Mesenchymal stem cell (in vitro differentiated cells and primary cell): ENCODE data around the gene PPP1R14B.
A peak's percentile ranks its signal among the peaks of the same experiment; 100 is the strongest.

Experiments
- DNase-seq: peaks from one replicate; pipeline ENCODE4 v3.0.0-alpha.2; 2013
- H2AFZ ChIP-seq: one replicate; pipeline ENCODE4 v1.6.1; 2013; ENCODE audit warnings: low read depth, mild to moderate bottlenecking, control low read depth, inconsistent platforms, low read length, moderate library complexity
- H2AK5ac ChIP-seq: 2 replicates; pipeline ENCODE4 v1.6.1; 2013; ENCODE audit warnings: low read length, moderate library complexity, mild to moderate bottlenecking, inconsistent platforms; ENCODE audit not compliant: severe bottlenecking
- H2BK120ac ChIP-seq: one replicate; pipeline ENCODE4 v1.6.1; 2013; ENCODE audit warnings: low read depth, mild to moderate bottlenecking, inconsistent platforms, low read length, moderate library complexity
- H2BK12ac ChIP-seq, 2 experiments: one replicate each; pipeline ENCODE4 v1.6.1; 2013; ENCODE audit warnings: inconsistent platforms in 2 of 2, low read length in 2 of 2, mild to moderate bottlenecking in 2 of 2, moderate library complexity in 2 of 2, control low read depth in 1 of 2
- H2BK15ac ChIP-seq: one replicate; pipeline ENCODE4 v1.6.1; 2013; ENCODE audit warnings: mild to moderate bottlenecking, low read depth, inconsistent platforms; ENCODE audit not compliant: poor library complexity, severe bottlenecking
- H2BK5ac ChIP-seq: 2 replicates; pipeline ENCODE4 v1.6.1; 2013; ENCODE audit warnings: low read depth, mild to moderate bottlenecking, low read length, control low read depth, inconsistent platforms; ENCODE audit not compliant: poor library complexity, severe bottlenecking
- H3K14ac ChIP-seq, 2 experiments: one replicate each; pipeline ENCODE4 v1.6.1; 2013; ENCODE audit warnings: inconsistent platforms in 2 of 2, low read length in 2 of 2, control low read depth in 1 of 2, mild to moderate bottlenecking in 1 of 2, moderate library complexity in 1 of 2
- H3K18ac ChIP-seq, 2 experiments: one replicate each; pipeline ENCODE4 v1.6.1; 2013; ENCODE audit warnings: inconsistent platforms in 2 of 2, low read length in 2 of 2, control low read depth in 1 of 2, low read depth in 1 of 2, mild to moderate bottlenecking in 1 of 2
- H3K23ac ChIP-seq, 2 experiments: one replicate each; pipeline ENCODE4 v1.6.1; 2013; ENCODE audit warnings: inconsistent platforms in 2 of 2, low read length in 2 of 2, mild to moderate bottlenecking in 2 of 2, moderate library complexity in 2 of 2, control low read depth in 1 of 2
- H3K27ac ChIP-seq: 2 replicates; pipeline ENCODE4 v1.5.1; 2013; ENCODE audit warnings: mild to moderate bottlenecking, moderate library complexity, low read length, control low read depth, inconsistent platforms; ENCODE audit not compliant: poor library complexity, severe bottlenecking
- H3K27me3 ChIP-seq, 2 experiments: 2 replicates each; pipeline versions ENCODE4 v1.6.1 to v1.7.0; 2013; ENCODE audit warnings: low read length in 2 of 2, mild to moderate bottlenecking in 2 of 2, moderate library complexity in 2 of 2, control low read depth in 1 of 2, inconsistent platforms in 1 of 2; ENCODE audit not compliant: control insufficient read depth in 1 of 2, insufficient read depth in 1 of 2
- H3K36me3 ChIP-seq, 2 experiments: 2 replicates each; pipeline versions ENCODE4 v1.6.1 to v1.7.0; 2013; ENCODE audit warnings: low read length in 2 of 2, control low read depth in 1 of 2, inconsistent platforms in 1 of 2, low read depth in 1 of 2, mild to moderate bottlenecking in 1 of 2; ENCODE audit not compliant: insufficient read depth in 2 of 2, control insufficient read depth in 1 of 2
- H3K4ac ChIP-seq, 2 experiments: one replicate each; pipeline ENCODE4 v1.6.1; 2013; ENCODE audit warnings: inconsistent platforms in 2 of 2, low read length in 2 of 2, mild to moderate bottlenecking in 2 of 2, moderate library complexity in 2 of 2, control low read depth in 1 of 2, low read depth in 1 of 2
- H3K4me1 ChIP-seq: 2 replicates; pipeline ENCODE4 v1.6.1; 2013; ENCODE audit warnings: low read depth, low read length, control low read depth; ENCODE audit not compliant: control insufficient read depth, insufficient read depth
- H3K4me2 ChIP-seq: 2 replicates; pipeline ENCODE4 v1.6.1; 2013; ENCODE audit warnings: low read length, mild to moderate bottlenecking, inconsistent platforms; ENCODE audit not compliant: poor library complexity, severe bottlenecking
- H3K4me3 ChIP-seq, 2 experiments: 2 replicates each; pipeline versions ENCODE4 v1.5.1 to v1.7.0; 2013; ENCODE audit warnings: low read length in 2 of 2, mild to moderate bottlenecking in 2 of 2, control low read depth in 1 of 2, low read depth in 1 of 2; ENCODE audit not compliant: insufficient read depth in 1 of 2
- H3K79me1 ChIP-seq: replicated peaks from 2 replicates; pipeline ENCODE4 v1.6.1; 2013; ENCODE audit warnings: mild to moderate bottlenecking, control low read depth, low read length, inconsistent platforms; ENCODE audit not compliant: poor library complexity, severe bottlenecking
- H3K9ac ChIP-seq: 2 replicates; pipeline ENCODE4 v1.7.0; 2013; ENCODE audit warnings: mild to moderate bottlenecking, low read length, moderate library complexity
- H3K9me3 ChIP-seq: 2 replicates; pipeline ENCODE4 v1.7.0; 2013; ENCODE audit warnings: mild to moderate bottlenecking, low read length; ENCODE audit not compliant: control insufficient read depth
- H4K8ac ChIP-seq: one replicate; pipeline ENCODE4 v1.6.1; 2013; ENCODE audit warnings: inconsistent platforms, mild to moderate bottlenecking, low read length, moderate library complexity
- H4K91ac ChIP-seq: one replicate; pipeline ENCODE4 v1.6.1; 2013; ENCODE audit warnings: mild to moderate bottlenecking, low read length, inconsistent platforms
- WGBS: methylation state at CpG from one replicate; pipeline ENCODE4 v1.1.7; 2013; ENCODE audit warnings: mixed read lengths; 5-methylcytosine and 5-hydroxymethylcytosine counted together

PPP1R14B gene

DNA sequence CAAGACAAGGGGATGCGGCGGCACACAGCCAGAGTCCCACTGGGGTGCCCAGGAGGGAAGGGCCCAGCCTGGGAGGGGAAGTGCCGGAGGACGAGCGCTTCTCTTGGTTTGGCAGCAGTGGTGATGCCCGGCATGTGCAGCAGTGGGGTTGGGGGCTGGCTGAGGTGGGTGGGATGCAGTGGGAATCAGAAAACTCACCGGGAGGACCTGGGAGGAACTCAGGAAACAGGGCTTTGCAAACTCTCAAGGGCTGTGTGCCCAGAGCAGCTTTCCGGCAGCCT, 37.2 kb downstream of the PPP1R14B start:
- Histone ChIP-seq H3K27ac (no peak overlapping the region), H2BK15ac (no peak overlapping the region), H3K4me1 (peaks cover 27% of the 10 kb centered on the region), H2BK120ac (no peak overlapping the region), H3K79me1 (peaks cover 12% of the 10 kb centered on the region), H2BK12ac (no peak overlapping the region), H3K4me2 (no peak overlapping the region), H3K23ac (no peak overlapping the region), H3K27me3 (no peaks in the 10 kb centered on the region), H4K8ac (no peak overlapping the region), H2AK5ac (no peak overlapping the region), H3K9ac (no peak overlapping the region), H3K14ac (no peak overlapping the region), H3K9me3 (no peaks in the 10 kb centered on the region), H3K4ac (no peak overlapping the region), H3K18ac (no peak overlapping the region), H4K91ac (no peak overlapping the region), H3K4me3 (no peak overlapping the region), H2BK5ac (no peak overlapping the region), H3K36me3 (peaks cover 27 to 55% of the 10 kb centered on the region in 2 experiments), H2AFZ (no peak overlapping the region)
- 93% methylated on average over 8 of the region's 8 CpGs for WGBS
- DNase-seq = no peak

DNA sequence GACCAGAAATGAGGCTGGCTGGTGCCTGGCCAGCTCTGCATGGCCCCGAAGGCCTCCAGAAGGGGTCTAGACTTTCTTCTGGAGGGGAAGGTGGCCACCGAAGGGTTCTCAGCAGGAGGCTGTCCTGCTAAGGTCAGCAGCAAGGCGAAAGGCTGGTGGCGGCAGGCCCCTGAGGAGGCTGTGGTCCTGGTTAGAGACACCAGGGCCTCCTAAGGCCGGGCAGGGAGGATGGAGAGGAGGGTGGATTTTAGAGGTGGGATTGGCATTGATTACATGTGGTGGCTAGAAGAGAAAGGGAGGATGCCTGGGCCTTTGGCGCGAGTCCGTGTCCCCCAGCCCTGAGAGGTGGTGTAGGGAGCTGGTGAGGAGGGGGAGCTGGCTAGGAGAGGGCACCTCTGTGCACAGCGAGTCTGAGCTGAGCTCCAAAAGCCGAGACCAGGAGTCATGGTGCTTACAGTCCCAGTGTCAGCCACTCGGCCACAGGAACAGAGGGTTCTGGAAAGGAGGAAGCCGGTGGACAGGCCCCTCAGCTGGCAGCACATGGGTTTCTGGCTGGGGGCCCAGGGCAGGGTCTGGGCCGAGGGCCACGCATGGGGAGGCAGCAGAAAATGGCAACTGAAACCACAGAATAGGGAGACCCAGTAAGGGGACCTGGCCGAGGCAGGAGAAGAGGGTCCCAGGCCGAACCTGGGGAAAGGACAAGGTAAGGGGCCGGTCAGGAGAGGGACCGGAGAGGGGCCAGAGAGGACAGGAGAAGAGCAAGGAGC, 37.8 kb downstream of the PPP1R14B start:
- H3K27ac ChIP-seq = no peak overlapping the region
- 94% methylated on average over 18 of the region's 18 CpGs for WGBS

GRCh38 chr11:64208086-64208795, 38.5 kb downstream of the PPP1R14B start:
- Histone ChIP-seq H3K27ac (peak overlapping the region; percentile 62), H3K14ac (peak overlapping the region in 1 of 2 experiments; percentile 56), H3K4me2 (no peak overlapping the region), H3K4ac (peak overlapping the region; percentile 77 to 81), H3K4me1 (peaks cover 31% of the 10 kb centered on the region), H2BK5ac (no peak overlapping the region), H3K18ac (peak overlapping the region; percentile 85 to 97), H3K9me3 (no peaks in the 10 kb centered on the region), H3K79me1 (peaks cover 12% of the 10 kb centered on the region), H2BK12ac (peak overlapping the region; percentile 69 to 78), H3K36me3 (peaks cover 39 to 66% of the 10 kb centered on the region in 2 experiments), H2BK15ac (peak overlapping the region; percentile 60), H2AK5ac (peak overlapping the region; percentile 80), H4K8ac (peak overlapping the region; percentile 98), H3K23ac (no peak overlapping the region), H3K27me3 (no peaks in the 10 kb centered on the region), H3K4me3 (peak overlapping the region in 1 of 2 experiments; percentile 65), H3K9ac (peak overlapping the region; percentile 70), H4K91ac (peak overlapping the region; percentile 97), H2BK120ac (peak overlapping the region; percentile 77), H2AFZ (peak overlapping the region; percentile 66)
- 87% methylated on average over 23 of the region's 23 CpGs for WGBS
- DNase-seq = no peak

More for the DNA sequence above, 37.8 kb downstream of the PPP1R14B start:
- no peaks in the 10 kb centered on the region for H3K27me3 ChIP-seq
- peak overlapping the region; percentile 37 for H2AK5ac ChIP-seq
- peak overlapping the region in 1 of 2 experiments; percentile 81 for H3K4ac ChIP-seq
- H2BK120ac ChIP-seq = no peak overlapping the region
- H4K8ac ChIP-seq = peak overlapping the region; percentile 62
- no peak overlapping the region for H3K18ac ChIP-seq
- H3K23ac ChIP-seq = no peak overlapping the region
- no peak overlapping the region for H3K14ac ChIP-seq
- no peak overlapping the region for H2AFZ ChIP-seq
- H3K9me3 ChIP-seq = no peaks in the 10 kb centered on the region
- peaks cover 31 to 59% of the 10 kb centered on the region in 2 experiments for H3K36me3 ChIP-seq
- no peak overlapping the region for H3K4me2 ChIP-seq
- H2BK5ac ChIP-seq = no peak overlapping the region
- peak overlapping the region; percentile 97 for H4K91ac ChIP-seq
- H3K4me3 ChIP-seq = peak overlapping the region in 1 of 2 experiments; percentile 65
- peaks cover 30% of the 10 kb centered on the region for H3K4me1 ChIP-seq
- peaks cover 12% of the 10 kb centered on the region for H3K79me1 ChIP-seq
- DNase-seq = no peak
- no peak overlapping the region for H3K9ac ChIP-seq
- peak overlapping the region; percentile 44 for H2BK15ac ChIP-seq
- peak overlapping the region; percentile 15 to 34 for H2BK12ac ChIP-seq
